Retinal pigment epithelial cell (primary cell): ENCODE measurements around the gene DOCK6.

Experiments used
- DNase-seq: peaks from one replicate; pipeline ENCODE4 v3.0.0-alpha.2; 2010; ENCODE audit warnings: low read depth
- H3K4me3 ChIP-seq: 2 replicates; pipeline ENCODE4 v1.5.1; 2011; ENCODE audit warnings: mild to moderate bottlenecking, low read length, control low read depth, moderate library complexity
- TF ChIP-seq, protein P1 (sequence below): conservative IDR thresholded peaks from 2 replicates; pipeline ENCODE4 v1.5.1; 2011; ENCODE audit warnings: low read depth, low read length, control low read depth, inconsistent platforms

DOCK6 gene

DNA sequence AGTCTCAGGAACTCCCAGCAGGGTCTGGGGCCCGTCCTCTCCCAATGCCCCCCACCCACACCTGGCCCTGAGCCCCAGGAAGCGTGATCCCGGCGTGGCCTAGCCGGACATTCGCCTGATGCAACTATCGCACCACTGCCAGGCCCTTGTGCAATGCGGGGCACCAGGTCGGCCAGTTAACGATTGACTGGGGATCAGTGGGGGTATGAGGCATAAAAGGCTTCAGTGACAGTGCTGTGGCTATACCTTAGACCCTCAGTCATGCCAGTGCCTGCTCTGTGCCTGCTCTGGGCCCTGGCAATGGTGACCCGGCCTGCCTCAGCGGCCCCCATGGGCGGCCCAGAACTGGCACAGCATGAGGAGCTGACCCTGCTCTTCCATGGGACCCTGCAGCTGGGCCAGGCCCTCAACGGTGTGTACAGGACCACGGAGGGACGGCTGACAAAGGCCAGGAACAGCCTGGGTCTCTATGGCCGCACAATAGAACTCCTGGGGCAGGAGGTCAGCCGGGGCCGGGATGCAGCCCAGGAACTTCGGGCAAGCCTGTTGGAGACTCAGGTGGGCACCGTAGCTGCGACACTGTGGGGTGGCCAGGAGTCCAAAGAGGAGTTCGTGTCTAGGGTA, 22.8 kb downstream of the DOCK6 start, which contains the start of gene ANGPTL8:
Gene ANGPTL8 (plus strand): TSS at position 243 of the 624 bp plus-strand sequence. CDS start 19 bp downstream, at position 262.
- no peak within 1 kb of the TSS for H3K4me3 ChIP-seq
- DNase-seq = no peak
- TF ChIP-seq, protein P1, sequence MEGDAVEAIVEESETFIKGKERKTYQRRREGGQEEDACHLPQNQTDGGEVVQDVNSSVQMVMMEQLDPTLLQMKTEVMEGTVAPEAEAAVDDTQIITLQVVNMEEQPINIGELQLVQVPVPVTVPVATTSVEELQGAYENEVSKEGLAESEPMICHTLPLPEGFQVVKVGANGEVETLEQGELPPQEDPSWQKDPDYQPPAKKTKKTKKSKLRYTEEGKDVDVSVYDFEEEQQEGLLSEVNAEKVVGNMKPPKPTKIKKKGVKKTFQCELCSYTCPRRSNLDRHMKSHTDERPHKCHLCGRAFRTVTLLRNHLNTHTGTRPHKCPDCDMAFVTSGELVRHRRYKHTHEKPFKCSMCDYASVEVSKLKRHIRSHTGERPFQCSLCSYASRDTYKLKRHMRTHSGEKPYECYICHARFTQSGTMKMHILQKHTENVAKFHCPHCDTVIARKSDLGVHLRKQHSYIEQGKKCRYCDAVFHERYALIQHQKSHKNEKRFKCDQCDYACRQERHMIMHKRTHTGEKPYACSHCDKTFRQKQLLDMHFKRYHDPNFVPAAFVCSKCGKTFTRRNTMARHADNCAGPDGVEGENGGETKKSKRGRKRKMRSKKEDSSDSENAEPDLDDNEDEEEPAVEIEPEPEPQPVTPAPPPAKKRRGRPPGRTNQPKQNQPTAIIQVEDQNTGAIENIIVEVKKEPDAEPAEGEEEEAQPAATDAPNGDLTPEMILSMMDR = no peak

DNA sequence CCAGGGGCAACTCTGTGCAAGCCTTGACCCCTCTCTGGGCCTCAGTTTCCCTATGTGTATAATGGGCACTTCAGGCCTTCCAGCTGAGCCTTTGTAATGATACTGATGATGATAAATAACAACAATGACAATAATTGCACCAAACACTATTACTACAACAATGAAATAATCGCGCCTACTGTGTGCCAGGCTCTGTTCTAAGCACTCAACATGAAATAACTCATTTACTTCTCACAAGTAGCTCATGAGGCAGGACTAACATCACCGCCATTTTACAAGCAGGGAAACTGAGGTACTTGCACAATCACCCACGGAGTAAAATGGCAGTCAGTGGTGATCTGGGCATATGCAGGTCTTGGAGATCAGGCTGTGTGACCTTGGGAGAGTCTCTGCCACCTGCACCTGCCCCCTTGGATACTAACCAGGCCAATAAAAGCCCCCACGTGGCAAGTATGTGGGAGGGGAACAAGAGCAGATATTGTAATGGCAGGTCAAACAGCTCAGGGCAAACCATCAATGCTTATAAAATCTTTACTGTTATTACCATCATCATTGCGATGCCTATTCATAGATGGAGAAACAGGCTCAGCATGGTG, 23.4 kb downstream of the DOCK6 start:
- TF ChIP-seq, protein P1 = no peak
- no peak overlapping the region for H3K4me3 ChIP-seq
- no peak for DNase-seq

DNA sequence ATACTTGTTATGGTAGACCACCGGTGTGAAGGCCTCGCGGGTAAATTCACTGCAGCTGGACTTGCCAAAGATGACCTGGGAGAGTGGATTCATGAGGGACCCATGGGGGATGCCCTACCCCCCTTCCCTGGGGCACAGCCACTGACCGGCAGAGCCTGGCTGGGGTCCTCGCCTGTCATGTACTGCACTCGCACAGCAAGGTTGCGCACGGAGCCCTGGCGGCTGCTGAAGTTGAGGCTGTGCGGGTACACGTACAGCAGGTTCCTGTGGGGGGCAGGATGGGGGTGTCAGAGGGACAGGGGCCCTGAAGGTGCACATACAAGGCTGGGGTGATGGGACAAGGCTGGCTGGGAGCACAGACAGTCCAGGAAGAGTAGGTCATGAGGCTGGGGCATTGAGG, 24.3 kb downstream of the DOCK6 start:
- H3K4me3 ChIP-seq = no peak overlapping the region
- TF ChIP-seq, protein P1 = no peak
- no peak for DNase-seq

DNA sequence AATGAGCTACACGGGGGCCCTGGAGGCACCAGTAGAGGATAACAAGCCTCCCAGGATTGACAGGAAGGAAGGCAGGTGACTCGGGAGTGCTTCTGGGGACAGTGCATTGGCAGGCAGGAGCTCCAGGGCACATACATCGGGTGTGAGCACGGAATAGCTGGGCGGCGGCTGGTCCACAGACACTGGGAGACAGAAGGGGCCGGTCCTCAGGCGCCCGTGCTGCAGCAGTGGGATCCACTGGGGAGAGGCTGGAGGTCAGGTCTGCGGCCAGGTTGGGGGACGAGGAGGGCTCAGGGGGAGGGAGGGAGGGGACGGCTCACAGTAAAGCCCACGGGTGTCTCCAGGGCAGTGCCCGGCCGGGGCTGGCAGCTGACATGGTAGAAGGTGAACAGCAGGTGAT, 25.0 kb downstream of the DOCK6 start:
- TF ChIP-seq, protein P1 = no peak
- DNase-seq = no peak
- H3K4me3 ChIP-seq = no peak overlapping the region

DNA sequence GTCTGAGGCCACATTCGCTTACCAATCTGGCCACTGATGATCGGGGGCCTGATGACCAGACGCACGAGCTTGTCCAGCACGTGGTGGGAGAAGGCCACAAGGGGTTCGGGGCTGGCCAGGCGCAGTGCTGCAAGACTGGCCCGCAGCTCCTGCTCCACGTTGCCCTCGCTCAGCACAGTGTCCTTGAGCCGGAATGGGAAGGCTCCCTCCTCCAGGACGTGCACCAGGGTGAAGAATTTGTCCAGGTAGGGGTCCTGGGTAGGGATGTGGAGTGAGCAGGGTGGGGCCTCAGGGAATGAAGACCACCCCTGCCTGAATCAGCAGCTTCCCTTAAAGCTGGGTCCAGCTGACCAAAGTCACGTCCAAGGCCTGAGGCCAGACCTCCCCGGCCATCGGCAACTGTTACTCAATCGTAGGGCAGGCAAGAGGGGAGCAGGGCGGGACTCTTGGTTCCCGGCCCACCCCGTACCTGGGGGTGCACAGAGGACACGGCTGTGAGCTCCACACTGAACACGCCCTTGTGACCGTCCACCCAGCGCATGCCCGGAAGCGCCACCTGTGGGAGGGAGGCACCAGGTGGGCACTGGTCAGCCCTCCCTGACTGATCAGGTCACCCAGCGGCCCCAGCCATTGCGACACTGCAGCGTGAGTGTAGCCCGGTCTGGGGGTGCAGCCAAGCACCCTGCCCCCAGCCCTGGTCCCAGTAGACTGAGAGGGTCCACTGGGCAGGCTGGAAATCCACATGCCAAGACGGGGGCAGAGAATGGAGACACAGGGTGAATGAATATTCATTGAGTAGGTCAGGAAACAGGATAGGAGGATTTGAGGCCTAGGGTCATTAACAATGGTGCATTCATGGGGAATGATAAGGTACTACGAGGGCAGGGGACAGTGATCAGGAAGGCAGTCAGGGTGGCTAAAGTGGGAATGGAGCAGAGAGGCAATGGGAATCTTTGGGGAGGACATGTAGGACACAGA, 25.7 kb downstream of the DOCK6 start:
- no peak overlapping the region for H3K4me3 ChIP-seq
- TF ChIP-seq, protein P1 = no peak
- no peak for DNase-seq

DNA sequence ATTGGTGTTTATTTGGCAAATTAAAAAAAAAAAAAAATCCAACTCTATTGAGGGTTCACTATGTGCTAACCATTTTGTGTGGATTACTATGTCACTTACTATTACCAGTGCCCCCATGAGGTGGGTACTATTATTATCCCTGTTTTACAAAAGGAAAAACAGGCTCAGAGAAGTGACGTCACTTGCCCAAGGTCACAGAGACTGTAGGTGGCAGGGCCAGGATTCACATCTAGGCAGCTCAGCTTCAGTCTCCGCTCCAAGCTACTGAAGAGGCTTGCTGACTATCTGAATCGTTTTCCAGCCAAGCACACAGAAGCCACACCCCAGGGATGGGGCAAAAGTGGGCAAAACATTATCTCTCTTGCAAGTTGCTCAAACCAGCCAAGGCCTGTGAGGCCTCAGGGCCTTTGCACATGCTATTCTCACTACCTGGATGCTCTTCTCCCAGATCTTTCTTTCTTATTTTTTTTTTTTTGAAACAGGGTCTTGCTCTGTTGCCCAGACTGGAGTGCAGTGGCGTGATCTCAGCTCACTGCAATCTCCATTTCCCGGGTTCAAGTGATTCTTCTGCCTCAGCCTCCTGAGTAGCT, 27.7 kb downstream of the DOCK6 start:
- TF ChIP-seq, protein P1 = no peak
- DNase-seq = no peak

More for the DNA sequence above, 27.7 kb downstream of the DOCK6 start:
- no peak overlapping the region for H3K4me3 ChIP-seq
